A673 (cell line): ENCODE data around the gene C7orf57. TPM values are rescaled to one million over a fixed set of nuclear protein-coding genes. Genes with fewer than 3 reads are reported as not detected.
A peak's percentile ranks its signal among the peaks of the same experiment; 100 is the strongest.

Source experiments
- BruUV-seq: library from RNA; stranded (reverse); fragments of 400-500 nt; replicated peaks from 2 replicates; lab custom pipeline; 2021; lab: Mats Ljungman, UMichigan
- CTCF ChIA-PET: fragments of 300-600 bp; sonication (Branson Sonifier 250); formaldehyde crosslinking; loops from one replicate; lab custom pipeline; 2022; ENCODE audit warnings: antibody characterized with exemption; lab: Charles Lee
- POLR2A ChIA-PET: fragments of 300-600 bp; sonication (Branson Sonifier 250); formaldehyde crosslinking; loops from one replicate; lab custom pipeline; 2022; ENCODE audit warnings: antibody characterized with exemption; ENCODE audit not compliant: low non-redundant PET; lab: Charles Lee
- DNase-seq: peaks from one replicate; pipeline ENCODE4 v3.0.0-alpha.2; 2015; ENCODE audit warnings: low spot score
- H3K27ac ChIP-seq: fragments of 200-600 bp; sonication (generic); 2 replicates; pipeline ENCODE4 v1.5.1; 2016; ENCODE audit warnings: mixed run types, low read depth, mild to moderate bottlenecking, mixed read lengths, antibody characterized with exemption, low read length; ENCODE audit not compliant: poor library complexity, severe bottlenecking
- H3K27me3 ChIP-seq: fragments of 200-600 bp; sonication (generic); replicated peaks from 2 replicates; pipeline ENCODE4 v1.6.1; 2017; ENCODE audit warnings: mixed run types, low read depth, mild to moderate bottlenecking, mixed read lengths, antibody characterized with exemption, low read length; ENCODE audit not compliant: insufficient read depth, poor library complexity
- H3K36me3 ChIP-seq: fragments of 200-600 bp; sonication (generic); 2 replicates; pipeline ENCODE4 v1.6.1; 2016; ENCODE audit warnings: mixed run types, mild to moderate bottlenecking, mixed read lengths, antibody characterized with exemption, low read length; ENCODE audit not compliant: insufficient read depth, poor library complexity, severe bottlenecking
- H3K4me1 ChIP-seq: fragments of 200-600 bp; sonication (generic); 2 replicates; pipeline ENCODE4 v1.6.1; 2017; ENCODE audit warnings: mixed run types, mild to moderate bottlenecking, mixed read lengths, antibody characterized with exemption, low read length; ENCODE audit not compliant: insufficient read depth, poor library complexity, severe bottlenecking
- H3K4me3 ChIP-seq: fragments of 200-600 bp; sonication (generic); 2 replicates; pipeline ENCODE4 v1.5.1; 2016; ENCODE audit warnings: low read depth, mixed run types, mild to moderate bottlenecking, mixed read lengths, low read length; ENCODE audit not compliant: poor library complexity, severe bottlenecking
- H3K9me3 ChIP-seq: fragments of 200-600 bp; sonication (generic); 2 replicates; pipeline ENCODE4 v1.6.1; 2016; ENCODE audit warnings: mixed run types, low read depth, mild to moderate bottlenecking, mixed read lengths, antibody characterized with exemption, low read length; ENCODE audit not compliant: poor library complexity, severe bottlenecking
- EZH2 ChIP-seq: fragments of 200-600 bp; sonication (generic); IDR thresholded peaks from 2 replicates; pipeline ENCODE4 v1.6.1; 2017; ENCODE audit warnings: borderline replicate concordance, low read depth, mild to moderate bottlenecking, mixed read lengths, antibody characterized with exemption, low read length; ENCODE audit not compliant: poor library complexity, severe bottlenecking
- intact Hi-C: fragments of 100-400 bp; cut with micrococcal nuclease; formaldehyde crosslinking; loops from one replicate; pipeline ENCODE4 v1.10.0; 2022; ENCODE audit not compliant: unreplicated experiment
- total RNA-seq: library from RNA; stranded (reverse); gene quantifications from 2 replicates; pipeline ENCODE4 v1.2.3, GENCODE V29; 2021
- TF ChIP-seq, protein P1 (sequence below): fragments of 300-800, 200-600 bp; sonication (generic); conservative IDR thresholded peaks from 2 replicates; pipeline ENCODE4 v1.5.1; 2017; ENCODE audit warnings: low read depth, mild to moderate bottlenecking, antibody characterized with exemption, low read length, moderate library complexity, mixed read lengths

C7orf57 gene
- total RNA-seq, 1 experiment from 2014 or later, result not detected

- no peaks in the 10 kb centered on the region for H3K9me3 ChIP-seq
- H3K4me1 ChIP-seq, result peaks cover 6% of the 10 kb centered on the region
- ChIA-PET POLR2A (no interaction called here), CTCF (no interaction called here)
- peak overlapping the region; percentile 33 for H3K4me3 ChIP-seq
- intact Hi-C loops, result no loop called here
- peaks cover 37% of the 10 kb centered on the region for H3K27me3 ChIP-seq
- no peak overlapping the region for H3K27ac ChIP-seq
- DNase-seq, result no peak
- TF ChIP-seq, protein P1, sequence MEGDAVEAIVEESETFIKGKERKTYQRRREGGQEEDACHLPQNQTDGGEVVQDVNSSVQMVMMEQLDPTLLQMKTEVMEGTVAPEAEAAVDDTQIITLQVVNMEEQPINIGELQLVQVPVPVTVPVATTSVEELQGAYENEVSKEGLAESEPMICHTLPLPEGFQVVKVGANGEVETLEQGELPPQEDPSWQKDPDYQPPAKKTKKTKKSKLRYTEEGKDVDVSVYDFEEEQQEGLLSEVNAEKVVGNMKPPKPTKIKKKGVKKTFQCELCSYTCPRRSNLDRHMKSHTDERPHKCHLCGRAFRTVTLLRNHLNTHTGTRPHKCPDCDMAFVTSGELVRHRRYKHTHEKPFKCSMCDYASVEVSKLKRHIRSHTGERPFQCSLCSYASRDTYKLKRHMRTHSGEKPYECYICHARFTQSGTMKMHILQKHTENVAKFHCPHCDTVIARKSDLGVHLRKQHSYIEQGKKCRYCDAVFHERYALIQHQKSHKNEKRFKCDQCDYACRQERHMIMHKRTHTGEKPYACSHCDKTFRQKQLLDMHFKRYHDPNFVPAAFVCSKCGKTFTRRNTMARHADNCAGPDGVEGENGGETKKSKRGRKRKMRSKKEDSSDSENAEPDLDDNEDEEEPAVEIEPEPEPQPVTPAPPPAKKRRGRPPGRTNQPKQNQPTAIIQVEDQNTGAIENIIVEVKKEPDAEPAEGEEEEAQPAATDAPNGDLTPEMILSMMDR, result no peak
- TF ChIP-seq EZH2, result no peak
- BruUV-seq, result no TSS peak
- H3K36me3 ChIP-seq, result no peaks in the 10 kb centered on the region
Measured at GRCh38 chr7:48035967-48036478, 680 bp downstream of the C7orf57 start.

DNA sequence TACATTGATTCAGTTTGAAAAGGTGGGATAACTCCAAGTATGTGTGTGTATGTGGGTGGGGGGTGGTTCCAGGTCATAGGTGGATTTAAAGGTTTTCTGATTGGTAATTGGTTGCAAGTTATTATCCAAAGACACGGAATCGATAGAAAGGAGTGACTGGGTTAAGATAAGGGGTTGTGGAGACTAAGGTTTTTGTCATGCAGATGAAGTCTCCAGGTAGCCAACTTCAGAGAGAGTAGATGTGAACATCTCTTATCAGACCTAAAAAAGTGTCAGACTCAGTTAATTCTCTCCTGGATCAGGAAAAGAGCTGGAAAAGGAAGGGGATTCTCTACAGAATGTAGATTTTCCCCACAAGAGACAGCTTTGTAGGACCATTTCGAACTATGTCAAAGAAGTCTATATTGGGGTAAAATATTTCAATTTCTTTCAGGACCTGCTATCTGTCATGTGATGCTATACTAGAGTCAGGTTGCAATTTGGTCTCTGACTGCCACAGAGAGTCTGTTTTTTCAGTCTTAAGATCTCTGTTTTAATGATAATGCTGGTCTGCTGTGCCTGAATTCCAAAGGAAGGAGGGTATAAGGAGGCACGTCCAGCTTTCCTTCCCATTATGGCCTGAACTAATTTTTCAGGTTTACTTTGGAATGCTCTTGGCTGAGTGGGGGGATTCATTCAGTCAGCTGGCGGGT is 3.6 kb downstream of the C7orf57 start:
- no peaks in the 10 kb centered on the region for H3K9me3 ChIP-seq
- no peaks in the 10 kb centered on the region for H3K36me3 ChIP-seq
- POLR2A ChIA-PET, result interaction anchor here (0.7 kb wide), 1 partner anchor 62 kb away, joined by 4 read pairs; no protein-coding TSS in a partner anchor
- H3K27ac ChIP-seq, result no peak overlapping the region
- no peak for TF ChIP-seq EZH2
- TF ChIP-seq, protein P1, result no peak
- intact Hi-C loops, result no loop called here
- CTCF ChIA-PET, result no interaction called here
- peaks cover 18% of the 10 kb centered on the region for H3K4me1 ChIP-seq
- H3K4me3 ChIP-seq, result no peak overlapping the region
- no peak for DNase-seq
- BruUV-seq, result no TSS peak
- peaks cover 33% of the 10 kb centered on the region for H3K27me3 ChIP-seq

GRCh38 chr7:48040944-48041652 is 5.8 kb downstream of the C7orf57 start:
- Histone ChIP-seq H3K27me3 (peaks cover 12% of the 10 kb centered on the region), H3K36me3 (no peaks in the 10 kb centered on the region), H3K4me1 (peaks cover 14% of the 10 kb centered on the region), H3K9me3 (no peaks in the 10 kb centered on the region), H3K27ac (no peak overlapping the region), H3K4me3 (no peak overlapping the region)
- TF ChIP-seq, protein P1, result no peak
- TF ChIP-seq EZH2, result no peak
- ChIA-PET CTCF (no interaction called here), POLR2A (no interaction called here)
- intact Hi-C loops, result no loop called here
- no TSS peak for BruUV-seq
- DNase-seq, result no peak
